Fibroblast of skin of right quadriceps (primary cell): ENCODE measurements around the gene KRT222.

Experiments
- DNase-seq: peaks from one replicate; pipeline ENCODE4 v3.0.0-alpha.2; 2013

The KRT222 gene

DNA sequence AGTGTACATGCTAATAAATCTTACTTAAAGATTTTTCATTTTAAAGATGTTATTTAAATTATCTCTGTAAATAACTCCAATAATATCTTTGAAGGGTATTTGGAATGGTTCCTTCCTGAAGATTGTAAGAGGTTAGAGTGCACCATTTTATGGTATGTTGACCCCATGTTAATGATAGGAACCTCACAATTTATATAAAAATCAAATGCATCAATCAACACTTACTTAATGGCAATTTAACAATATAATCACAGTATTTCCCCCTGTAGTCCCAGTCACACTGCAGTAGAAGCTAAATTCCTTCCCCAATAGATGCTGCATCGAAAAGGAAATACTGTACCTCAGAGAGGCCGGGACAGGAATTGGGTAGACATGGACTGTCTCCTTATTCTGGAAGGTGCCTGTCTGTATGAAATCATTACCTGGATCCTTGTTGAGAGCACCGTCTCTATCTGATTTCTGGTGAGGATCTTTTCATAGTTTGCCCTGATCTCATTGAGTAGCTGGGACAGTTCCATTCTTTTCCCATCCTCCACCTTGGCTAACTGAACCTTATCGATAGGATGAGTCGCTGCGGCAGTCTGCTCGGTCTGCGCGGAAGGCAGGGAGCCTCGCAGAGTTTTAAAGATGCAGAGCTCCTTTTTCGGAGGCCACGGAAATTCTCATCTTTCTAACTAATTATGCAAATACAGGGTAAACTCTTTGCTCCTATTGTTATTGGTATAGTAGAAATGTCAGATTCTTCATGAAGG lies at the start of gene KRT222:
Gene KRT222, minus strand, starts transcription at position 596 of the 752 bp plus-strand sequence. Its CDS starts 78 bp downstream, at position 518.
- DNase-seq, result no peak

DNA sequence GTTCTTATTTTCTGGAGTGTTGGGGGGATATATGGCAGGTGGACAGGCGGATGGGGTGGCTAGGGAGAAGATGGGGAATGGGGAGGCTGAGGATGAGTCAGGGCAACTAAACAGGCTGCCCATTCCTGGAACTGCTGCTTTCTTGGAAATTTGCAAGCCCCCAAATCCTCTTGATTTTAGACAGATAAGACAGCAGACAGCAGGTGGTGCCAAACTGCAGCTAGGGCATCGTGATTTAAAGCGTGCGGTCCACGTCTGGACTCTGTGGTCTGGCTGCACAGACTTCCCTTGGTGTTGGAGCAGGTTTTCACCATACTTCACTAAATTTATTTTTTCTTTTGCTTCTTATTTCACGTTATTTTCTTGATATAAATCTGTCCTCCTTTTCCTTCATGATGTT lies 49.5 kb upstream of the KRT222 start:
- no peak for DNase-seq

DNA sequence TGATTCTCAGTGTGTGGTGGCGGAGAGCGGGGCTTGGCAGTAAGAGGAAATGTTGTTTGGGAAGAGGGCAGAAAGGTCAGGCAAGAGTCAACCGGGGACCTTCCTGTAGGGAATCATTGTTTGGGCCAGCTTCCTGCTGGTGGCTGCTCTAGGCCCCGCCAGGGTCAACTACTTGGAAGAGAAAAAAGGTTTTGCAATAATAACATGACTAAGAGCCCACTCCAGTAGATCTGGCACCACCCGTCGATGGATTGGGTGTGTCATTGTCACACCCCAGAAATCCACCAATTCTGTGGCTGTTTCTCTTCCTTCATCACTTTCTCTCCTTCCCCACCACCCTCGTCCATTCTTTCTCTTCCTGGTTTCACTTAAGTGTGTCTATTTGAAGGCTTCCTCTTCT lies 42.8 kb upstream of the KRT222 start:
- DNase-seq, result no peak

DNA sequence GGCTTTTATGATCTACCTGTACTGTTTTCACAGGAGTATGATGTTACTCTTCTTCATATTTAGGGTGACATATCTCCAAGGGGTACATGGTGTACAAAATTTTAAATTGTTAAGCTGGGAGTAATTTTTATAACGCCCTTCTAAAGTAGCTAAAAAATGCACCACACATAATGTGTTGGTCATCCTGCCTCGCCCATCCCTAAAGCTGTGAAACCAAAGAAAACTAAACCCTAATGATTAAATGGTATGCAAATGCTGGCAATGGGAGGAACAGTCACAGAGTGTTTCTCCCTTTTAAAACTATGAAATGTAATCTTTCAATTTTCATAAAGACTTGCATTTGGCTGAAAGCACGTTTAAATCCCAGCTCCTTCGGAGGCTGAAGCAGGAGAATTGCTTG lies 40.6 kb upstream of the KRT222 start:
- DNase-seq, result no peak

GRCh38 chr17:40703652-40704051 lies 38.7 kb upstream of the KRT222 start, which contains the start of gene KRT24:
Gene KRT24 (minus strand): TSS chr17:40703752. CDS start chr17:40703693, 59 bp downstream.
- DNase-seq, result no peak

- DNase-seq, result no peak
Observed at GRCh38 chr17:40702271-40702670, 37.3 kb upstream of the KRT222 start.

DNA sequence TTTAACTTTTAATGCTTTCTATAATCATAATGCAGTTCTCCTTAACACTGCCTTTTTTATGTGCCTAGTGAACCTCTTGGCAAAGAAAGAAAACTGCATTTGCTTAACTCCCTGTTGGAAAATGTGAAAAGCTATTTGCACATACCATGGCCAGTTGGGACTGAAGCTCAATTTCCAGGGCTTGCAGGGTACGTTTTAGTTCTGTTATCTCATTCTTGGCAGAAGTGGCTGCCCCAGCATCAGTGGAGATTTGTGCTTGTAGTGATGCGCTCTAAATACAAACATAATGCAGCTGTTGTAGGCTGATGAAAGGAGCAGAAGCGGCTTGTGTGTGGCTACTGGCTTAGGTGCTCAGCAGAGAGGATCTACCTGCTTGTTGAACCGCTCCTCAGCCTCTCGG lies 34.9 kb upstream of the KRT222 start:
- no peak for DNase-seq

GRCh38 chr17:40699371-40699770 lies 34.4 kb upstream of the KRT222 start:
- no peak for DNase-seq

DNA sequence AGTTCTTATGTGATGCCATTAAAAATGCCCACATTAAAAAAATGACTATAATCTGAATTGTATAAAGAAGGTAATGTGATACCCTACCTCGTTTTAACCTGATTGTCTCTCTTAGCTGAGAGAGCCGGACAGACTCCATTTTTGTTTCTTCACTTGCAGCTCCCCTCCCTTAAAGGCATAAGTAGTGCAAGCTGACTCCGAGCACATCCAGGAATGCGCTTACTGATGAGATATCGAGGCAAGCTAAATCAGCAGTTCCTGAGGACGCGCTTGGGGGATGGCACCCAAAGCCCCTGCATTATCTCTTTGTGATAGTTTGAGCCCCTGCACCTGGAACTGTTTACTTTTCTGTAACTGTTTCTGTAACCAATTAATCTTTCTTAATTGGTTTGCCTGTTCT lies 32.3 kb upstream of the KRT222 start:
- DNase-seq, result no peak

GRCh38 chr17:40696651-40697072 lies 31.7 kb upstream of the KRT222 start:
- no peak for DNase-seq

- DNase-seq, result no peak
Observed at GRCh38 chr17:40695874-40696472, 31.0 kb upstream of the KRT222 start.

DNA sequence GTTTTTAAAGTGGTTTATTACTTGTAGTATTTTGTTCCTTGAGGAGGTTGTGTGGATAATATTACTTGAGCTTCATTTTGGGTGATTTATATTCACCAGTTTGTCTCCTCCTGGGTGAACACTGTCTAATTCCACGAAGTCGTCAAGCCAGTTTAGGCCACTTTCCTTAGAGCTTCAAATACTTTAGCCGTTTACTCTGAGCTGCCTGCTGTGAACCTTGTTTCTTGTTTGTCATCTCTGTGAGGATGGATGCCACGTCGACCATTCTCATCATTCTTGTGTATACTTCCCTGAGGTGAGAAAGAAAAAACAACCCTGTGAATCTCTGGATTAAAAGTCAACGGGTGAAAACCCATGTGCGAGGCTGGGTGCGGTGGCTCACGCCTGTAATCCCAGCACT lies 29.6 kb upstream of the KRT222 start:
- no peak for DNase-seq

DNA sequence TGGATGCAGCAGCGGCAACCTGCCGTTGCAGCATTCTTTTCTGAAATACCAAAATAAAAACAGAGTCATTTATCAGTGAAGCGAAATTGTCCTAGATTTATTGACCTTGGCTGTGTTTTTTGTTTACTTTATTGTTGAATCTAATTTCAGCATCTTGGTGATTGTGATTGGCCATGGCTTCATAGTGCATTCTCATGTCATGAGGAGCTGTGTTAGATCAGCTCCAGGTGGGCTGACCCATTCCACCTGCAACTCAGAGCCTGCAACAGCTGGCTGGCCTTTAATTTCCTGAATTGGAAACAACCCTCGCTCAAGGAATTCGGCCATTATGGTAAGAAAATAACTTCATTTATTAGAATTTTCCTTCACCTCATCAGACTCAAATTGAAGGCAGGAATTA lies 22.1 kb upstream of the KRT222 start:
- DNase-seq, result no peak

DNA sequence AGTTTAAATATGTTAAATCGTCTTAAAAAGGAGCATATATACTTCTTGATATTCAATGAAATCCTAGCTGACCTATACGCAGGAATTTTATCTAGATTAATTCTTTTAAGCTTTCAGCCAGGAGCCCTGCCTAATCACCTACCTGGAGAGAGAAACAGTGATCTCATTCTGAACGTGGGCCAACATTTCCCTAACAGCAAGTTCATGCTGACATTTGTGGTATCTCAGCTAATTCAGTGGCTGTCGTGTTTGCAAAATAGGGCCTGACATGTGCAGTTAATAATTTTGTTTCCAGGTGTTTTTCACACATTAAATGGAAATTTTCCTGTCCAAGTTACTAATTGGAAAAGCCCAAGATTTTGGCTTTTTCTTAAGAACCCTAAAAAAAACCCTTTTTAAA lies 21.2 kb upstream of the KRT222 start:
- no peak for DNase-seq

DNA sequence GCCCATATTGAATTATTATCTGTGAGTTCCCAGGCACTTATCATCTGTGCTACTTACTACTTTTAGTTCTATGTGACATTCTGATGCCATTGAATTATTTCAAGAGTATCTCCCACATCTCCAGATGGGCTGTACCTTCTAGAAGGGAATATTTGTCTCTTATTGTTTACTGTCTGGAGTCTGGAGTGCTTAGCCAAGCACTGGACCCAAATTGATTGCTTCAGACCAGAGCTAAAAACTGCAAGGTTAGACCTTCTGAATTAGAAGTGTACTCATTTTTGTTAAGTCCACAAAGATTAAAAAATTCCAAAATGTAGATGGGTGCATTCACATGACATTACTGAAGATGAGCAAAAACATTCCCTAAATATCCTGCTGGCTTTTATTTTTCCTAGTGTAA lies 16.0 kb upstream of the KRT222 start:
- no peak for DNase-seq

DNA sequence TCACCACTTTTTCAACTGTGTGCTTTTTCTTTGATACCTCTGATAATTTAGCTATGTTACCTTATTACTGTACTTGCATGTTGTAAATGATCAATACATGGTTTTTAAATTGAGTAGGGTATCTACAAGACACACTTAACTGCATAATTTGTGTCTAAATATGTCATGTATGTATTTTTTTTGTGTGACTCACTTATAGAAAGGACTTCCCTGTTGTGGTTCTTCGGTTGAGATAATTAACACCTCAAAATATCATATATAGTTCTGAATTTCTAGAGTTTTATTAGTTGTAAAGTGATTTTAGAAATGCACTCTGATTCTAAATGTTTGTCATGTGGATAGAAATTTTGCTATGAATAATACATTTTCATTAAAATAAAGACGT lies 14.5 kb upstream of the KRT222 start:
- no peak for DNase-seq

GRCh38 chr17:40678902-40679522 lies 14.0 kb upstream of the KRT222 start:
- no peak for DNase-seq

DNA sequence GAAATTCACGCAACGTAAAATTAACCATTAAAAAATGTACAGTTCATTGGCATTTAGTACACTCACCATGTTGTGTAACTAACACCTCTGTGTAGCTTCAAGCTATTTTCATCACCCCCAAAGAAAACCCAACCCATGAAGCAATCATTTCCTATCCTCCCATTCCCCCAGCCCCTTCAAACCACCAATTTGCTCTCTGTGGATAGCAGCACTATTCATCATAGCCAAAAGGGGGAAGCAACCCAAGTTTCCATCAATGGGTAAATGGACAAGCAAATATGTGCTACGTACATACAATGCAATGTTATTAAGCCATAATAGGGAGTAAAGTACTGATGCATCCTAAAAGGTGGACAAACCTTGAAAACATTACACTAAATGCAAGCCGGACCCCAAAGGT lies 10.9 kb upstream of the KRT222 start:
- DNase-seq, result no peak

GRCh38 chr17:40672654-40673053 lies 7.7 kb upstream of the KRT222 start:
- no peak for DNase-seq

DNA sequence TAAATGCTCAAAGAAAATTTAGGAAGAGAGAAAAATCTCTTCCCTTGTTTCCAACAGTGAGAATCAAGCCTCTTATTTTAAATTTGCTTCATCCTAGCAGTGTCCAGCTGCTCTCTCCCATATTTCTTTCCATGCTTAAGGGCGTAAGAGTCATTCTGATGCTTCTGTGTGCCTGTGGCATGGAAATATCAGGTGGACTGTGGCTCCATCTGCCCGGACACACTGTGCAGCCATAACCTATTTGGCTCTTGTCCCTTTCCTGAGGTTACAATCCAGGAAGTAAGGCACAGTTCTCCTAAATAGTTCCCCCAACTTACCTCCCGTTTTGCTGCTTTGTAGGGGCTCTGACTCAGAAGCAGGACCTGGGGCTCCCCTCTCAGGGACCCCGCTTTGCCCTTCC lies 6.3 kb upstream of the KRT222 start:
- DNase-seq, result no peak

GRCh38 chr17:40666331-40666730 lies 1.4 kb upstream of the KRT222 start:
- DNase-seq, result no peak

GRCh38 chr17:40663252-40663651 lies 1.7 kb downstream of the KRT222 start:
- no peak for DNase-seq

DNA sequence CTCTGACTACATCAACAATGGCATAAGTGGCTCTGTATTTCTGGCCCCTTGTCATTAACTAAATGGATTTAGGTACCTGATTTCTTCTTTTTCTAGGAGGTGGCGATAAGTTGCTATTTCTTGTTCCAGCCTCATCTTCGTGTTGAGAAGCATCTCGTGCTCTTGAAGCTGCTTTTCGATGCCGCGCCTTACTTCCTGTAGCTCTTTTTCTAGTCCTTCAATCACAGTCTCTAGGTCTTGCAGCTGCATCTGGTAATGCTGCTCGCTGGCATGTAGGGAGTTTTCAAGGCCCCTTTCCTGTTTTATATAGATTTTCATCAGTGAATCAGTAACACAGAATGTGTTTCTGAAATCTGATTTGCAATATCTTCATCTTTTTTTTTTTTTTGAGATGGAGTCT lies 5.1 kb downstream of the KRT222 start:
- no peak for DNase-seq

GRCh38 chr17:40658396-40658795 lies 6.6 kb downstream of the KRT222 start:
- no peak for DNase-seq
